SK-N-SH (cell line): ENCODE measurements around the gene CD33. TPM values are rescaled to one million over a fixed set of nuclear protein-coding genes. Genes with fewer than 3 reads are reported as not detected.

Source experiments
- CTCF ChIA-PET: fragments of 300-600, 350-600 bp; formaldehyde crosslinking; extraction: SDS; loops from one replicate; lab custom pipeline; 2021; lab: Yijun Ruan, JAX
- POLR2A ChIA-PET: fragments of 350-600 bp; sonication (Branson Sonifier 250); formaldehyde crosslinking; extraction: SDS; loops from one replicate; lab custom pipeline; 2020; ENCODE audit warnings: antibody characterized with exemption, inconsistent platforms; lab: Yijun Ruan, JAX
- DNase-seq: peaks from one replicate; pipeline ENCODE4 v3.0.0; 2012
- H2AFZ ChIP-seq: fragments of 200-600 bp; sonication (generic); 2 replicates; pipeline ENCODE4 v1.8.1; 2016; ENCODE audit warnings: antibody characterized with exemption, mild to moderate bottlenecking, low read depth
- H3F3A ChIP-seq: fragments of 200-600 bp; sonication (generic); replicated peaks from 2 replicates; pipeline ENCODE3; 2016; ENCODE audit warnings: antibody characterized with exemption, mild to moderate bottlenecking; ENCODE audit not compliant: insufficient read depth
- H3K27ac ChIP-seq, 2 experiments: fragments of 200-500 bp in 1 of 2; fragments of 200-600 bp in 1 of 2; sonication (Bioruptor generic) in 1 of 2; sonication (generic), shearing (Covaris generic) in 1 of 2; 2 replicates each; pipeline versions ENCODE4 v1.5.1 to v1.6.1; 2014 to 2016; ENCODE audit warnings: low read depth in 2 of 2, inconsistent platforms in 1 of 2, low read length in 1 of 2, mild to moderate bottlenecking in 1 of 2, mixed read lengths in 1 of 2
- H3K27me3 ChIP-seq: fragments of 200-600 bp; sonication (generic), shearing (Covaris generic); 2 replicates; pipeline ENCODE4 v1.6.1; 2016; ENCODE audit warnings: mixed run types; ENCODE audit not compliant: insufficient read depth
- H3K36me3 ChIP-seq, 2 experiments: fragments of 200-500 bp in 1 of 2; fragments of 200-600 bp in 1 of 2; sonication (Bioruptor generic) in 1 of 2; sonication (generic) in 1 of 2; replicated peaks in 1 of 2; 2 replicates each; pipeline versions ENCODE3 to v1.5.1; 2014 to 2016; ENCODE audit warnings: low read length in 1 of 2, mild to moderate bottlenecking in 1 of 2; ENCODE audit not compliant: insufficient read depth in 2 of 2, control insufficient read depth in 1 of 2
- H3K4me1 ChIP-seq, 2 experiments: fragments of 200-500 bp in 1 of 2; fragments of 200-600 bp in 1 of 2; sonication (Bioruptor generic) in 1 of 2; sonication (generic), shearing (Covaris generic) in 1 of 2; 2 replicates each; pipeline versions ENCODE4 v1.5.1 to v1.6.1; 2014 to 2016; ENCODE audit warnings: low read depth in 1 of 2, low read length in 1 of 2, mixed run types in 1 of 2; ENCODE audit not compliant: insufficient read depth in 2 of 2, control insufficient read depth in 1 of 2
- H3K4me2 ChIP-seq: fragments of 200-600 bp; sonication (generic), shearing (Covaris generic); 2 replicates; pipeline ENCODE4 v1.6.1; 2017; ENCODE audit warnings: mixed run types
- H3K4me3 ChIP-seq, 2 experiments: fragments of 200-500 bp in 1 of 2; fragments of 200-600 bp in 1 of 2; sonication (Bioruptor generic) in 1 of 2; sonication (generic), shearing (Covaris generic) in 1 of 2; 2 replicates each; pipeline versions ENCODE4 v1.5.1 to v1.8.1; 2014 to 2016; ENCODE audit warnings: low read depth in 2 of 2, inconsistent platforms in 1 of 2, low read length in 1 of 2, mild to moderate bottlenecking in 1 of 2, mixed read lengths in 1 of 2, moderate library complexity in 1 of 2
- H3K79me2 ChIP-seq: fragments of 200-600 bp; sonication (generic); 2 replicates; pipeline ENCODE4 v1.8.1; 2017; ENCODE audit warnings: mild to moderate bottlenecking; ENCODE audit not compliant: insufficient read depth
- H3K9ac ChIP-seq: fragments of 200-600 bp; sonication (generic); 2 replicates; pipeline ENCODE4 v1.6.1; 2017; ENCODE audit warnings: mixed run types
- H3K9me2 ChIP-seq: fragments of 200-600 bp; sonication (generic); 2 replicates; pipeline ENCODE4 v1.6.1; 2017; ENCODE audit warnings: mixed run types
- H3K9me3 ChIP-seq: fragments of 200-600 bp; sonication (generic); 2 replicates; pipeline ENCODE4 v1.6.1; 2017; ENCODE audit warnings: mixed run types, mild to moderate bottlenecking, moderate library complexity
- H4K20me1 ChIP-seq: fragments of 200-600 bp; sonication (generic); 2 replicates; pipeline ENCODE4 v1.6.1; 2017; ENCODE audit warnings: mild to moderate bottlenecking, mixed run types; ENCODE audit not compliant: insufficient read depth
- ELF1 ChIP-seq: IDR thresholded peaks from 2 replicates; pipeline ENCODE4 v1.4.0; 2012
- EZH2phosphoT487 ChIP-seq: fragments of 200-600 bp; sonication (generic); IDR thresholded peaks from 2 replicates; pipeline ENCODE4 v1.6.1; 2017; ENCODE audit warnings: low read depth, mixed run types, mild to moderate bottlenecking, antibody characterized with exemption, moderate library complexity, borderline replicate concordance
- FOSL2 ChIP-seq: IDR thresholded peaks from 2 replicates; pipeline ENCODE4 v1.4.0; 2012; ENCODE audit warnings: low read depth, mild to moderate bottlenecking, moderate library complexity, borderline replicate concordance
- FOXJ3 ChIP-seq: sonication (generic); formaldehyde crosslinking; IDR thresholded peaks from 2 replicates; pipeline ENCODE4 v1.5.1; 2020; ENCODE audit warnings: mild to moderate bottlenecking, missing genetic modification reagents
- FOXM1 ChIP-seq: IDR thresholded peaks from 2 replicates; pipeline ENCODE4 v1.4.0; 2012; ENCODE audit warnings: low read depth, mild to moderate bottlenecking
- GABPA ChIP-seq: IDR thresholded peaks from 2 replicates; pipeline ENCODE4 v1.4.0; 2012; ENCODE audit warnings: low read depth, mild to moderate bottlenecking
- JUND ChIP-seq: IDR thresholded peaks from 2 replicates; pipeline ENCODE4 v1.4.0; 2012
- MXI1 ChIP-seq: IDR thresholded peaks from 2 replicates; pipeline ENCODE4 v1.6.1; 2012; ENCODE audit warnings: mild to moderate bottlenecking, low read depth, low read length, improper control_type of control experiment
- NFIC ChIP-seq: IDR thresholded peaks from 2 replicates; pipeline ENCODE4 v1.4.0; 2012; ENCODE audit warnings: borderline replicate concordance
- NRF1 ChIP-seq: IDR thresholded peaks from 2 replicates; pipeline ENCODE4 v1.6.1; 2012; ENCODE audit warnings: low read depth, mild to moderate bottlenecking, low read length
- RCOR1 ChIP-seq: fragments of 150-350 bp; IDR thresholded peaks from 2 replicates; pipeline ENCODE4 v1.6.1; 2017; ENCODE audit warnings: antibody characterized with exemption, low read length
- RFX5 ChIP-seq: IDR thresholded peaks from 2 replicates; pipeline ENCODE4 v1.6.1; 2012; ENCODE audit warnings: mild to moderate bottlenecking, improper control_type of control experiment, low read length
- SIN3A ChIP-seq: IDR thresholded peaks from 2 replicates; pipeline ENCODE4 v1.6.1; 2012; ENCODE audit warnings: low read depth, mild to moderate bottlenecking, low read length, moderate library complexity, borderline replicate concordance
- SMC3 ChIP-seq: IDR thresholded peaks from 2 replicates; pipeline ENCODE4 v1.6.1; 2012; ENCODE audit warnings: low read depth, low read length, improper control_type of control experiment
- TAF1 ChIP-seq: IDR thresholded peaks from 2 replicates; pipeline ENCODE4 v1.6.1; 2012; ENCODE audit warnings: low read depth, mild to moderate bottlenecking, low read length, moderate library complexity, borderline replicate concordance
- TCF12 ChIP-seq: IDR thresholded peaks from 2 replicates; pipeline ENCODE4 v1.4.0; 2012
- YY1 ChIP-seq: IDR thresholded peaks from 2 replicates; pipeline ENCODE4 v1.4.0; 2012; ENCODE audit warnings: low read depth, mild to moderate bottlenecking
- WGBS: methylation state at CpG from one replicate; pipeline ENCODE4 v1.1.6; 2017; ENCODE audit warnings: low lambda C conversion rate; 5-methylcytosine and 5-hydroxymethylcytosine counted together
- polyA plus RNA-seq, 3 experiments: library from polyadenylated mRNA; depleted of rRNA; stranded (reverse); fragments of >200 nt; gene quantifications; 2 replicates each; pipeline ENCODE4 v1.2.3, GENCODE V29; 2012
- TF ChIP-seq, protein P1 (sequence below): IDR thresholded peaks from 2 replicates; pipeline ENCODE4 v1.4.0; 2012; ENCODE audit warnings: low read depth
- TF ChIP-seq, protein P2 (sequence below): IDR thresholded peaks from 2 replicates; pipeline ENCODE4; 2012
- TF ChIP-seq, protein P3 (sequence below): IDR thresholded peaks from 2 replicates; pipeline ENCODE4 v1.6.1; 2012; ENCODE audit warnings: mild to moderate bottlenecking, low read depth, low read length, moderate library complexity
- TF ChIP-seq, protein P4 (sequence below): IDR thresholded peaks from 2 replicates; pipeline ENCODE4 v1.4.0; 2012; ENCODE audit warnings: low read depth, borderline replicate concordance

Gene CD33
- polyA plus RNA-seq, 1 of the 3 experiments (the other 2 are of a cell fraction), result 0.36 TPM

DNA sequence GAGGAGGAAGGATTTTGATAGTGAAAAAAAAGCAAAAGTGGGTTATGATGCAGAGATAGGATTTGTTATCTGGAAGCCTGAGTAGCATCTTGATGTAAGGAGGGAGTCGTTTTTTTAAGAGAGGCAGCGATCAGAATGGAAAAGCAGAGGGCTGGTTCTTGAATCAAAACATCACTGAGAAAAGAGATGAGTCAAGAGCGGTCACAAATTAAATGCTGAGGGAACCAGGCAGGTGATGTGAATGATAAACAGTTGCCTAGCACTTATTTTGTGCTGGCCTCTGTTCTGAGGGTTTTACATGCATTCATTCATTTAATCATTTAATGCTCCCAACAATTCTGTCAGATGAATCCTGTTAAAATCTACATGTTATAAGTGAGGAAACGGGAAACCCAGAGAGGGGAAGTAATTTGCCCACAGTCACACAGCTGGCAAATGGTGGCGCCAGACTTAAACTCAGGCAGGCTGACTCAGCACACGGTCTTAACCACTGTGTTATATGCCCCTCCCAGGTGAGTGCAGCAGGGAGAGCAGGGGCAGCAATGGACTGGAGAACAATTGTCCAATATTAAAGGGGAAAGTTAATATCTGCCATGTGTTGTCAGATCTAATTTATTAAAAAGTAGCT, 47.4 kb downstream of the CD33 start:
- Histone ChIP-seq H3K79me2 (no peaks in the 10 kb centered on the region), H3K27me3 (peaks cover 38% of the 10 kb centered on the region), H2AFZ (no peak overlapping the region), H3K36me3 (no peaks in the 10 kb centered on the region), H3K4me1 (no peaks in the 10 kb centered on the region), H3K9me3 (no peaks in the 10 kb centered on the region), H4K20me1 (no peaks in the 10 kb centered on the region), H3K9ac (no peak overlapping the region), H3K4me3 (no peak overlapping the region), H3K9me2 (no peaks in the 10 kb centered on the region), H3K27ac (no peak overlapping the region), H3K4me2 (no peak overlapping the region), H3F3A (no peaks in the 10 kb centered on the region)
- DNase-seq, result no peak
- 20% methylated on average over 6 of the region's 6 CpGs for WGBS
- ChIA-PET POLR2A (no interaction called here), CTCF (interaction anchor here (0.8 to 2.9 kb wide), 2 partner anchors 13 to 66 kb away, joined by 3 to 13 read pairs; no protein-coding TSS in a partner anchor)
- TF ChIP-seq, protein P1, sequence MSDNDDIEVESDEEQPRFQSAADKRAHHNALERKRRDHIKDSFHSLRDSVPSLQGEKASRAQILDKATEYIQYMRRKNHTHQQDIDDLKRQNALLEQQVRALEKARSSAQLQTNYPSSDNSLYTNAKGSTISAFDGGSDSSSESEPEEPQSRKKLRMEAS, result no peak
- no peak for TF ChIP-seq GABPA
- no peak for TF ChIP-seq ELF1
- TF ChIP-seq NFIC, result no peak
- TF ChIP-seq SMC3, result no peak
- TF ChIP-seq FOXM1, result no peak
- TF ChIP-seq TCF12, result no peak
- TF ChIP-seq, protein P2, sequence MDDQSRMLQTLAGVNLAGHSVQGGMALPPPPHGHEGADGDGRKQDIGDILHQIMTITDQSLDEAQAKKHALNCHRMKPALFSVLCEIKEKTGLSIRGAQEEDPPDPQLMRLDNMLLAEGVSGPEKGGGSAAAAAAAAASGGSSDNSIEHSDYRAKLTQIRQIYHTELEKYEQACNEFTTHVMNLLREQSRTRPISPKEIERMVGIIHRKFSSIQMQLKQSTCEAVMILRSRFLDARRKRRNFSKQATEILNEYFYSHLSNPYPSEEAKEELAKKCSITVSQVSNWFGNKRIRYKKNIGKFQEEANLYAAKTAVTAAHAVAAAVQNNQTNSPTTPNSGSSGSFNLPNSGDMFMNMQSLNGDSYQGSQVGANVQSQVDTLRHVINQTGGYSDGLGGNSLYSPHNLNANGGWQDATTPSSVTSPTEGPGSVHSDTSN, result no peak
- TF ChIP-seq SIN3A, result no peak
- TF ChIP-seq NRF1, result no peak
- no peak for TF ChIP-seq RCOR1
- TF ChIP-seq MXI1, result no peak
- TF ChIP-seq YY1, result no peak
- no peak for TF ChIP-seq FOXJ3 (CRISPR knock-in tag)

DNA sequence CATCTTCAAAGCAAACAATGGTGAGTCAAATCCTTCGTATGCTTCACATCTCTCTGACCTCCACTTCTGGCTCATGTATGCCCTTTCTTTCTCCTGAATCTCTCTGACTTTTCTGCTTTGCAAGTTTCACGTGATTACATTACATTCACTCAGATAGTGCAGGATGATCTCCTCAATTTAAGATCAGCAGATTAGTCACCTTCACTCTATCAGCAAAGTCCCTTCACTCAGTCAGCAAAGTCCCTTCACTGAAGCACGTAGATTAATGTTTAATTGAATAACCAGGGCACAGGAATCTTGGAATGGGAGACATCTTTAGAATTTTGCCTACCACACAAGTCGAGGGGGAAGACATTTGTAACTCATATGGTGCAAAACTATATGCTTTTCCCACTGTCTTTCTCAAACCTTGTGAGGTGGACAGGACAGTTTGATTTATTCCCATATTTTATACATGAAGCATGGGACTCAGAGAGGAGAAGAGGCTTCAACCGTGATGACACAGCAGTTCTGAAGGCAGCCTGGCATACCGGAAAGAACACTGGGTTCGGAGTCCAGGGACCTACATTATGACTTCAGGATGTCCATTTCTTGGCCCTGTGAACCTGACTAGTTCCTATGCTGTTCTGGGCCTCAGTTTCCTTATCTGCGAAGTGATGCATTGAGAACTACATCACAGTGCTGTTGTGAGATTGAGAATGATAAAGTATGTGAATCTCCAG, 49.3 kb downstream of the CD33 start:
- DNase-seq, result no peak
- Histone ChIP-seq H2AFZ (no peak overlapping the region), H3K27ac (no peak overlapping the region), H3K4me2 (no peak overlapping the region), H3K9me2 (no peaks in the 10 kb centered on the region), H3F3A (no peaks in the 10 kb centered on the region), H3K36me3 (no peaks in the 10 kb centered on the region), H3K9me3 (no peaks in the 10 kb centered on the region), H3K4me3 (no peak overlapping the region), H3K79me2 (no peaks in the 10 kb centered on the region), H3K27me3 (peaks cover 25% of the 10 kb centered on the region), H3K9ac (no peak overlapping the region), H3K4me1 (no peaks in the 10 kb centered on the region), H4K20me1 (no peaks in the 10 kb centered on the region)
- 4% methylated on average over 8 of the region's 8 CpGs for WGBS
- POLR2A ChIA-PET, result no interaction called here
- CTCF ChIA-PET, result no interaction called here
- TF ChIP-seq RFX5 (no peak), NFIC (no peak), RCOR1 (no peak), JUND (no peak), FOXJ3 (CRISPR knock-in tag) (no peak), YY1 (no peak), EZH2phosphoT487 (no peak), TAF1 (no peak), FOXM1 (no peak), FOSL2 (no peak)
- TF ChIP-seq, protein P3, sequence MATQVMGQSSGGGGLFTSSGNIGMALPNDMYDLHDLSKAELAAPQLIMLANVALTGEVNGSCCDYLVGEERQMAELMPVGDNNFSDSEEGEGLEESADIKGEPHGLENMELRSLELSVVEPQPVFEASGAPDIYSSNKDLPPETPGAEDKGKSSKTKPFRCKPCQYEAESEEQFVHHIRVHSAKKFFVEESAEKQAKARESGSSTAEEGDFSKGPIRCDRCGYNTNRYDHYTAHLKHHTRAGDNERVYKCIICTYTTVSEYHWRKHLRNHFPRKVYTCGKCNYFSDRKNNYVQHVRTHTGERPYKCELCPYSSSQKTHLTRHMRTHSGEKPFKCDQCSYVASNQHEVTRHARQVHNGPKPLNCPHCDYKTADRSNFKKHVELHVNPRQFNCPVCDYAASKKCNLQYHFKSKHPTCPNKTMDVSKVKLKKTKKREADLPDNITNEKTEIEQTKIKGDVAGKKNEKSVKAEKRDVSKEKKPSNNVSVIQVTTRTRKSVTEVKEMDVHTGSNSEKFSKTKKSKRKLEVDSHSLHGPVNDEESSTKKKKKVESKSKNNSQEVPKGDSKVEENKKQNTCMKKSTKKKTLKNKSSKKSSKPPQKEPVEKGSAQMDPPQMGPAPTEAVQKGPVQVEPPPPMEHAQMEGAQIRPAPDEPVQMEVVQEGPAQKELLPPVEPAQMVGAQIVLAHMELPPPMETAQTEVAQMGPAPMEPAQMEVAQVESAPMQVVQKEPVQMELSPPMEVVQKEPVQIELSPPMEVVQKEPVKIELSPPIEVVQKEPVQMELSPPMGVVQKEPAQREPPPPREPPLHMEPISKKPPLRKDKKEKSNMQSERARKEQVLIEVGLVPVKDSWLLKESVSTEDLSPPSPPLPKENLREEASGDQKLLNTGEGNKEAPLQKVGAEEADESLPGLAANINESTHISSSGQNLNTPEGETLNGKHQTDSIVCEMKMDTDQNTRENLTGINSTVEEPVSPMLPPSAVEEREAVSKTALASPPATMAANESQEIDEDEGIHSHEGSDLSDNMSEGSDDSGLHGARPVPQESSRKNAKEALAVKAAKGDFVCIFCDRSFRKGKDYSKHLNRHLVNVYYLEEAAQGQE, result no peak
- TF ChIP-seq, protein P1, result no peak
- TF ChIP-seq, protein P4, sequence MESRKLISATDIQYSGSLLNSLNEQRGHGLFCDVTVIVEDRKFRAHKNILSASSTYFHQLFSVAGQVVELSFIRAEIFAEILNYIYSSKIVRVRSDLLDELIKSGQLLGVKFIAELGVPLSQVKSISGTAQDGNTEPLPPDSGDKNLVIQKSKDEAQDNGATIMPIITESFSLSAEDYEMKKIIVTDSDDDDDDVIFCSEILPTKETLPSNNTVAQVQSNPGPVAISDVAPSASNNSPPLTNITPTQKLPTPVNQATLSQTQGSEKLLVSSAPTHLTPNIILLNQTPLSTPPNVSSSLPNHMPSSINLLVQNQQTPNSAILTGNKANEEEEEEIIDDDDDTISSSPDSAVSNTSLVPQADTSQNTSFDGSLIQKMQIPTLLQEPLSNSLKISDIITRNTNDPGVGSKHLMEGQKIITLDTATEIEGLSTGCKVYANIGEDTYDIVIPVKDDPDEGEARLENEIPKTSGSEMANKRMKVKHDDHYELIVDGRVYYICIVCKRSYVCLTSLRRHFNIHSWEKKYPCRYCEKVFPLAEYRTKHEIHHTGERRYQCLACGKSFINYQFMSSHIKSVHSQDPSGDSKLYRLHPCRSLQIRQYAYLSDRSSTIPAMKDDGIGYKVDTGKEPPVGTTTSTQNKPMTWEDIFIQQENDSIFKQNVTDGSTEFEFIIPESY, result no peak
